Fibroblast of skin of scalp (primary cell): ENCODE measurements around the gene NPIPB2.

ENCODE experiments used
- DNase-seq: peaks from one replicate; pipeline ENCODE4 v3.0.0-alpha.2; 2013

The NPIPB2 gene

DNA sequence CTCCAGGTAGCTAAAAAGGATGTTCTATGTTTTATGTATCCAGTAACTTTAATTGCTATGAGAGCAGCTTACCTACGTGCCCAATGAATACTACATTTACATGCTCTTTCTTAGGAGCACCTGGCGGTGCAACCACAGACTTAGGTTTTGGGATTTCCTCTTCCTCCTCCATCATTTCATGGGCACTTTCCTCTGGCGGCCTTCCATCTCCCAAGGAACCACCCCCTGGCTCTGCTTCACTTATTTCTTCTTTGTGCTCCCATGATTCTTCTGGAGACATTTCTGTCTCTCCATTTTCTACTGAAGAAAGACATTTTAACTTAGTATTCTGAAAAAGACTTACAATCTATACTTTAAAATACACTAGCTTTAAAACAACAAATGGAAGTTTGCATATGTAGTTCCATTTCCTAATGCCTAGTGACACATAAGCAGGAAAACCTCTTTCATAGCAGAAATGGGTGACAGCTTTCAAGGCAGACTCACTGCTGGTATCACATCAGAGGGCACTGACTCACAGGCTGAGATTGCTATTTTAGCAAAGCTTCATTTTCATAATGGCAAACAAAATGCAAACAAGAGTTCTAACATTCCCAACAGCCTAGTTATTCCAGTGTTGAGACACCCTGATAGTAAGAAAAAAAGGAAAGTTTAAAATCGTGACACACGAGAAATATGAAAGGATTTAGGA, 45.2 kb downstream of the NPIPB2 start:
- DNase-seq: peak; percentile 71

DNA sequence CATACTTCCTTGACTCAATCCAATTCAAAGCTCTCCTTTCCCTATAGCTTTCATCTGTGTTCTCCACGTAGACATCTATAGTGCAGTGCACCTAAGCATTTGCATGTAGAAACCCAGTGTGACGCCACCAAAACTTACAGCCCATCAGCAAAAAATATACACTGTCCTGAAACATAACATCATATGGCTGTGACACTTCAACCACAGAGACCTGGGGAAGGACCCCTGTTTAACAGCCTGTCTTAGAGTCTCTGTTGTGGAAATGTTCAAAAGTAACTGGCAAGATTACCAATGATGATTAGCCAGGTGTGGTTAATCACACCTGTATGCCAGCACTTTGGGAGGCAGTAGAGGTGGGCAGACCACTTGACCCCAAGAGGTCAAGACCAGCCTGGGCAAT, 48.3 kb downstream of the NPIPB2 start:
- DNase-seq: no peak

DNA sequence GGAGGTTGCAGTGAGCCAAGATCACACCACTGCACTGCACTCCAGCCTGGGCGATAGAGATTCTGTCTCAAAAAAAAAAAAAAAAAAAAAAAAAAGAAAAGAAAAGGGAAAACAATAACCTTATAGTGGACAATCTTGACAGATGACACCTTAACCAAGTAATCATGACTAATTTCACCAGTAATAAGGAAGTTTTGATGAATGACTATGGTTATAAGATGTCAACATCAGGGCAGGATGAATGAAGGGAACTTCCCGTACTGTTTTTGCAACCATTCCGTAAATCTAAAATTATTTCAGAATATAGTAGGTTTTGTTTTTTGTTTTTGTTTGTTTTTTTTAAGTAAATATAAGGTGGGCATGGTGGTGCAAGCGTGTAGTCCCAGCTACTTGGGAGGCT, 49.1 kb downstream of the NPIPB2 start:
- DNase-seq: no peak

DNA sequence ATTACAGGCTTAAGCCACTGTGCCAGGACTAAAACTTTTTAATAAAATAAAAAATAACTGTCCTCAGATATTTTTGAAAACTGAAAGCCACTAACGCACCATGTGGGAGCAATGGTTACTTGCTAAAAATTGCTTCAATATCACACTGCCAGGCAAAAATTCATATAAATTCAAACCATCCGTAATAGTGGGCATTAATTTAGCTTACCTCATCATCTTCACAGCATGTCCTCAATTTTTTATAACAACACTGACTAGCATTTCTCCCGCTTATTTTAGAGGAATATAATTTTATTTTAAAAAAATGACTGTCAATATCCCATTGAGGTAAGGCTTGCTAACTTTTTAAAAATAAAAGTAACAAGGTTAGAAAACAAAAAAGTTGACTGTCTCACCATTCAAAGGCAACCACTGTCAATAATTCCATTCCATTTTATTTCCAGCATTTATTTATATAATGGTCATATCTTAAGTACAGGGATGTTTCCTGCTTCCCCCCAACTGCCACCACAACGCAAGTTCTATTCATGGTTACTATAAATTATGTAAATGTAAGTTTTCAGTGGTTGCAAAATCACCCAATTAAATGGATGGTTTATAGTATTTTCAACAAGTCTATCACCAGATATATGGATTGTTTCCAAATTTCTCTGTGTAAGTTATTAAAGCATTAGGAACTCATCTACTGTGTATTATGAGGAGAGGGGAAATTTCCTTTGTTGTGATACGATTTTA, 51.4 kb downstream of the NPIPB2 start:
- DNase-seq: no peak

DNA sequence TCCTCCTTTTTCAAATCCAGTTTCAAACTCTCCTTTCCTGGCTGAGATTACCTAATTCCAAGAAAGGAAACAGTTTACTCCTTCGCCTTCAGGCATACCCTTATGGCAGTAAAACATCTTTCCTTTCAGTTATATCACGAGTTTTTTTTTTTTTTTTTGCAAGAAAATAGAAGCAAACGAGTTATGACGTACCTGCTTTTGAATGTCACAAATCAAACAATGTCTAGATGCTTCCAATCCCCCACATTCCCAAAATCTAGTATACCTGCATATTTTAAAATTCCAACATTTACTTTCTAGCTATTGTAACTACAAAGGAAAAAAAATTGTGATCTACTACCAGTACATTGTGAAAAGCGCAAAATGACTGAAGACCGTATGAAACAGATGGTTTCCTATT, 55.0 kb downstream of the NPIPB2 start:
- no peak for DNase-seq

DNA sequence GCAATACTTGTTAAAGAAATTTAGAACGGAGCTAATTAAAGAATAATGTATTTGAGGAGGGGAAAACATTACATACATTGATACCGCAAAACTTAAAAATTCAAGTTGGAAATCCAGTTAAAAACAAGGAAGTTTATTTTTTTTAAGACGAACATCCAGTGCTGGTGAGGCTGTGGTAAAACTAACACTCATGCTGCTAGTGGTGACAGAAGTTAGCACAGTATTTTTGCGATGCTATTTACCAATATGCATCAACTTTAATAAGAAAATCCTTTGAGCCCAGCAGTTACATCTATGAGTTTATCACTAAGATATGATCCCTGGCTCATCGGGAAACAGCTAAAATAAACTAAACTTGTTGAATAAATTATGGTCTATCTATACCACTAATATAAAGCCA, 57.8 kb downstream of the NPIPB2 start:
- DNase-seq: no peak

DNA sequence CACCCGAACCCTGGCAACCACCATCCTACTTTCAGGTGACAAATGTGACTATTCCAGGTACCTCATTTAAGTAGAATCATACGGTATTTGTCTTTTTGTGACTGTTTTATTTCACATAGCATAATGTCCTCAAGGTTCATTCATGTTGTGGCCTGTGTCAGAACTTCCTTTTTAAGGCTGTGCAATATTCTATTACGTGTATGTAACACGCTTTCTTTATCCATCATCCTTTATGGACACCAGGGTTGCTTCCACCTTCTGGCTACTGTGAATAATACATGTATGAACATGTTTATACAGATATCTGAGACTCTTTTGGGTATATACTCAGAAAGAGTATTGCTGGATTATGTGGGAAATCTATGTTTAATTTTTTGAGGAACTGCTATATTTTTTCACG, 61.8 kb downstream of the NPIPB2 start:
- no peak for DNase-seq

DNA sequence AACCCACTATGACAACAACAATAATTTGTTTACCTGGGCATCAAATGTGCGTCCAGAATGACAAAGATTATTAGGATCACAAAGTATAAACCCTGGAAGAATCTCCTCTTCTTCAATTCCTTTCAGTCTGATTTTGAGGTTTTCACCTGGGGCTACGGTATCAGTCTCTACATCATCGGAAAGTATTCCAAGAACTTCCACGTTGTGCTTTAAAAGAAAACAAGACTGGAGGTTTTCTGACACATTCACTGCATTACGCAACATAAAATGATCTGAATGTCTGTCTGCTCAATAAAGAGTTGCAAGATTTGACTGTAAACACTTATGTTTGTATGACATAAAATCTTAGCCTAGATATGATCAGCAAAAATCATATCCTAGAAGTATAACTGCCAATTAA, 64.5 kb downstream of the NPIPB2 start:
- DNase-seq: no peak
